HEK293 (cell line): ENCODE results near the gene TRIB2.

Source experiments
- ZFP3 ChIP-seq: fragments of 450-650 bp; formaldehyde crosslinking; IDR thresholded peaks from 2 replicates; pipeline ENCODE4 v1.5.1; 2016; ENCODE audit warnings: low read depth, missing biosample characterization, missing genetic modification characterization
- ZNF121 ChIP-seq: fragments of 450-650 bp; formaldehyde crosslinking; IDR thresholded peaks from 2 replicates; pipeline ENCODE4 v1.5.1; 2016; ENCODE audit warnings: missing biosample characterization, missing genetic modification characterization
- ZNF248 ChIP-seq: fragments of 450-650 bp; formaldehyde crosslinking; IDR thresholded peaks from 2 replicates; pipeline ENCODE4 v1.5.1; 2017; ENCODE audit warnings: missing biosample characterization, missing genetic modification characterization
- ZNF48 ChIP-seq: fragments of 450-650 bp; formaldehyde crosslinking; IDR thresholded peaks from 2 replicates; pipeline ENCODE4 v1.5.1; 2016; ENCODE audit warnings: missing biosample characterization, missing genetic modification characterization
- TF ChIP-seq, protein P1 (sequence below): fragments of 450-650 bp; formaldehyde crosslinking; IDR thresholded peaks from 2 replicates; pipeline ENCODE4 v1.5.1; 2016; ENCODE audit warnings: missing biosample characterization, missing genetic modification characterization
- TF ChIP-seq, protein P2 (sequence below): fragments of 450-650 bp; formaldehyde crosslinking; IDR thresholded peaks from 2 replicates; pipeline ENCODE4 v1.5.1; 2016; ENCODE audit warnings: missing biosample characterization, missing genetic modification characterization

DNA sequence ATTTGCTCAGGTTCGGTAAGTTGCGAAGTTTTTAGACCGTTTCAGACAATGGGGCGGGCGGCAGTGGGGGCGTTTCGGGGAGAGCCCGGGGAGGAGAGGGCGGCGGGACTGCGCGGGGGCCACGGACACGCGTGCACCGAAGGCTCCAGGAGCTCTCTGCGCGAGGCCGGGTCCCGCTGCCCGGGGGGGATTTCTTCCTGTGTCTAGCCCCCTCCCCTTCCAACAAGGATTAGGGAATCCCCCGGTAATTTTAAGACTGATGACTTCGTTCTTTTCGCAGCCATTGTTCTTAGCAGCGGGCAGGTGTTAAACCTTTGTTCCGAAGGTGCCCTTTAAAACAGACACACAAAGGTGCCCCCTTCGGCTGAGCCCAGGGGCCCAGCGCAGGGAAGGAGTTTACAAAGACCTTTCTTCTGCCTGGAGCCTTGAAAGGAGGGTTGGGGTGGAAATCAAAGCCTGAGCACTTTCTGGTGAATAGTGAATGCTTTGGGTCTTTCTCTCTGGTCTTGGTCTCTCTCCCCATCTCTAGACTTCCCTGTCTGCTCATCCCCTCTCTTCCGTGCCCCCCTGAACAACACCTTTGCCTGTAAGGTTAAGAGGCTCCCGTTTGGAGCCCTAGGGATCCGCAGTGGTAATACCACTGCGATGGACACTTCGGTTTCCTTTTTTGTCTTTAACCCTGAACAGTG, 2.1 kb downstream of the TRIB2 start:
- TF ChIP-seq, protein P1, sequence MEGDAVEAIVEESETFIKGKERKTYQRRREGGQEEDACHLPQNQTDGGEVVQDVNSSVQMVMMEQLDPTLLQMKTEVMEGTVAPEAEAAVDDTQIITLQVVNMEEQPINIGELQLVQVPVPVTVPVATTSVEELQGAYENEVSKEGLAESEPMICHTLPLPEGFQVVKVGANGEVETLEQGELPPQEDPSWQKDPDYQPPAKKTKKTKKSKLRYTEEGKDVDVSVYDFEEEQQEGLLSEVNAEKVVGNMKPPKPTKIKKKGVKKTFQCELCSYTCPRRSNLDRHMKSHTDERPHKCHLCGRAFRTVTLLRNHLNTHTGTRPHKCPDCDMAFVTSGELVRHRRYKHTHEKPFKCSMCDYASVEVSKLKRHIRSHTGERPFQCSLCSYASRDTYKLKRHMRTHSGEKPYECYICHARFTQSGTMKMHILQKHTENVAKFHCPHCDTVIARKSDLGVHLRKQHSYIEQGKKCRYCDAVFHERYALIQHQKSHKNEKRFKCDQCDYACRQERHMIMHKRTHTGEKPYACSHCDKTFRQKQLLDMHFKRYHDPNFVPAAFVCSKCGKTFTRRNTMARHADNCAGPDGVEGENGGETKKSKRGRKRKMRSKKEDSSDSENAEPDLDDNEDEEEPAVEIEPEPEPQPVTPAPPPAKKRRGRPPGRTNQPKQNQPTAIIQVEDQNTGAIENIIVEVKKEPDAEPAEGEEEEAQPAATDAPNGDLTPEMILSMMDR = no peak
- TF ChIP-seq, protein P2, sequence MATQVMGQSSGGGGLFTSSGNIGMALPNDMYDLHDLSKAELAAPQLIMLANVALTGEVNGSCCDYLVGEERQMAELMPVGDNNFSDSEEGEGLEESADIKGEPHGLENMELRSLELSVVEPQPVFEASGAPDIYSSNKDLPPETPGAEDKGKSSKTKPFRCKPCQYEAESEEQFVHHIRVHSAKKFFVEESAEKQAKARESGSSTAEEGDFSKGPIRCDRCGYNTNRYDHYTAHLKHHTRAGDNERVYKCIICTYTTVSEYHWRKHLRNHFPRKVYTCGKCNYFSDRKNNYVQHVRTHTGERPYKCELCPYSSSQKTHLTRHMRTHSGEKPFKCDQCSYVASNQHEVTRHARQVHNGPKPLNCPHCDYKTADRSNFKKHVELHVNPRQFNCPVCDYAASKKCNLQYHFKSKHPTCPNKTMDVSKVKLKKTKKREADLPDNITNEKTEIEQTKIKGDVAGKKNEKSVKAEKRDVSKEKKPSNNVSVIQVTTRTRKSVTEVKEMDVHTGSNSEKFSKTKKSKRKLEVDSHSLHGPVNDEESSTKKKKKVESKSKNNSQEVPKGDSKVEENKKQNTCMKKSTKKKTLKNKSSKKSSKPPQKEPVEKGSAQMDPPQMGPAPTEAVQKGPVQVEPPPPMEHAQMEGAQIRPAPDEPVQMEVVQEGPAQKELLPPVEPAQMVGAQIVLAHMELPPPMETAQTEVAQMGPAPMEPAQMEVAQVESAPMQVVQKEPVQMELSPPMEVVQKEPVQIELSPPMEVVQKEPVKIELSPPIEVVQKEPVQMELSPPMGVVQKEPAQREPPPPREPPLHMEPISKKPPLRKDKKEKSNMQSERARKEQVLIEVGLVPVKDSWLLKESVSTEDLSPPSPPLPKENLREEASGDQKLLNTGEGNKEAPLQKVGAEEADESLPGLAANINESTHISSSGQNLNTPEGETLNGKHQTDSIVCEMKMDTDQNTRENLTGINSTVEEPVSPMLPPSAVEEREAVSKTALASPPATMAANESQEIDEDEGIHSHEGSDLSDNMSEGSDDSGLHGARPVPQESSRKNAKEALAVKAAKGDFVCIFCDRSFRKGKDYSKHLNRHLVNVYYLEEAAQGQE = no peak
- TF ChIP-seq ZNF248 (tag by site-specific recombination) = no peak
- TF ChIP-seq ZFP3 (tag by site-specific recombination) = no peak
- no peak for TF ChIP-seq ZNF121 (tag by site-specific recombination)
- no peak for TF ChIP-seq ZNF48 (tag by site-specific recombination)
